ENCODE data around the gene MAN1C1. TPM values are rescaled to one million over a fixed set of nuclear protein-coding genes. Genes with fewer than 3 reads are reported as not detected.

MAN1C1 gene
- total and polyA plus RNA-seq, 10 of the 15 experiments (the other 5 are each of a cell fraction or from before 2014, with no cell fraction given), result 0.12 to 0.56 (median 0.22) TPM; not detected in 3

- no peaks in the 10 kb centered on the region for H4K20me1 ChIP-seq (ENCODE audit: control insufficient read depth, insufficient read depth)
- RAD21 ChIA-PET (ENCODE audit: unreplicated experiment), result no interaction called here
- peaks cover 0 to 2% of the 10 kb centered on the region in 2 experiments; a peak in 3 of 4 replicates for H3K27me3 ChIP-seq (replicated peaks in 1 of 2; ENCODE audit: control insufficient read depth in 2 of 2, insufficient read depth in 2 of 2, low read length in 1 of 2)
- no peak overlapping the region for H3K9ac ChIP-seq (ENCODE audit: control insufficient read depth, insufficient read depth, low read length)
- no peaks in the 10 kb centered on the region for H3K79me2 ChIP-seq (ENCODE audit: control insufficient read depth, insufficient read depth, low read length)
- no TSS peak for BruUV-seq (replicated peaks)
- H3K36me3 ChIP-seq (ENCODE audit: control insufficient read depth in 2 of 2, insufficient read depth in 2 of 2, low read length in 1 of 2), result no peaks in the 10 kb centered on the region
- SMC1A ChIA-PET (ENCODE audit: uncharacterized antibody, unreplicated experiment), result no interaction called here
- no peak overlapping the region for H2AFZ ChIP-seq (ENCODE audit: control insufficient read depth, low read depth, low read length)
- ATAC-seq (no peak), FAIRE-seq (no peak), DNase-seq (ENCODE audit: low read depth, low spot score) (no peak)
- peaks cover 5% of the 10 kb centered on the region for H3K4me1 ChIP-seq (ENCODE audit: control insufficient read depth, insufficient read depth, low read length)
- in situ Hi-C loops (cut with MboI), result no loop called here
- H3K4me2 ChIP-seq (ENCODE audit: control insufficient read depth, insufficient read depth), result no peak overlapping the region
- CTCF ChIA-PET, result interaction anchor here (0.5 kb wide), 1 partner anchor 47 kb away, joined by 4 read pairs; no protein-coding TSS in a partner anchor
- H3K4me3 ChIP-seq, result no peak overlapping the region
- WGBS (ENCODE audit: insufficient coverage, insufficient replicate concordance, low lambda C conversion rate, missing lambda C conversion rate), result 72% methylated on average over 14 of the region's 14 CpGs
- no peaks in the 10 kb centered on the region for H3K9me3 ChIP-seq (replicated peaks; ENCODE audit: control insufficient read depth, insufficient read depth, low read length)
- no peak overlapping the region for H3K27ac ChIP-seq (ENCODE audit: control insufficient read depth, insufficient read depth)
- POLR2A ChIA-PET, result interaction anchor here (0.6 kb wide), 1 partner anchor 23 kb away, joined by 3 read pairs; no protein-coding TSS in a partner anchor
- intact Hi-C loops (cut with micrococcal nuclease; ENCODE audit: unreplicated experiment), result no loop called here
- no peak for TF ChIP-seq ZNF217 (IDR thresholded peaks at IDR 0.05)
- no peak for TF ChIP-seq NFYB (IDR thresholded peaks at IDR 0.05; ENCODE audit: insufficient read depth, low read depth, low read length)
- no peak for TF ChIP-seq FOXM1 (IDR thresholded peaks at IDR 0.05; ENCODE audit: low read depth, low read length)
- no peak for TF ChIP-seq NFXL1 (IDR thresholded peaks at IDR 0.05; ENCODE audit: borderline replicate concordance)
- no peak for TF ChIP-seq HCFC1 (IDR thresholded peaks at IDR 0.05; ENCODE audit: low read length)
- no peak for TF ChIP-seq RAD21 (IDR thresholded peaks at IDR 0.05; ENCODE audit: insufficient read depth, low read depth, low read length)
- no peak for TF ChIP-seq KAT2A (conservative IDR thresholded peaks at IDR 0.05; ENCODE audit: control insufficient read depth, low read depth, low read length)
- no peak for TF ChIP-seq MXI1 (IDR thresholded peaks at IDR 0.05; ENCODE audit: low read depth, low read length)
- no peak for TF ChIP-seq ELK1 (IDR thresholded peaks at IDR 0.05; ENCODE audit: low read depth, low read length)
- TF ChIP-seq ZNF207 (IDR thresholded peaks at IDR 0.05; ENCODE audit: borderline replicate concordance), result no peak
- no peak for TF ChIP-seq PML (IDR thresholded peaks at IDR 0.05; ENCODE audit: low read length)
- no peak for TF ChIP-seq STAT3 (IDR thresholded peaks at IDR 0.05; ENCODE audit: low read depth, low read length)
These were observed 163.9 kb downstream of the MAN1C1 start for GRCh38 chr1:25780318-25781129.

Data from GM12878 (cell line).